ENCODE results near the gene AQP12B. TPM values are rescaled to one million over a fixed set of nuclear protein-coding genes. Genes with fewer than 3 reads are reported as not detected.

The AQP12B gene
- total RNA-seq, 1 donor from 2014 or later, result not detected

GRCh38 chr2:240636563-240637115, 46.0 kb downstream of the AQP12B start:
- Mint-ChIP-seq H3K36me3 (ENCODE audit: low read depth) (no peaks in the 10 kb centered on the region), H3K4me1 (no peaks in the 10 kb centered on the region), H3K9me3 (peaks cover 14% of the 10 kb centered on the region), H3K27me3 (no peaks in the 10 kb centered on the region), H3K27ac (no peak overlapping the region), H3K4me3 (no peak overlapping the region)
- DNase-seq, result peak; percentile 6
- no peak for TF ChIP-seq CTCF (IDR thresholded peaks at IDR 0.05)
- intact Hi-C loops (cut with micrococcal nuclease), result no loop called here
- ChIA-PET CTCF (no interaction called here), POLR2A (no interaction called here)
- ATAC-seq (ENCODE audit: low read depth), result no peak

DNA sequence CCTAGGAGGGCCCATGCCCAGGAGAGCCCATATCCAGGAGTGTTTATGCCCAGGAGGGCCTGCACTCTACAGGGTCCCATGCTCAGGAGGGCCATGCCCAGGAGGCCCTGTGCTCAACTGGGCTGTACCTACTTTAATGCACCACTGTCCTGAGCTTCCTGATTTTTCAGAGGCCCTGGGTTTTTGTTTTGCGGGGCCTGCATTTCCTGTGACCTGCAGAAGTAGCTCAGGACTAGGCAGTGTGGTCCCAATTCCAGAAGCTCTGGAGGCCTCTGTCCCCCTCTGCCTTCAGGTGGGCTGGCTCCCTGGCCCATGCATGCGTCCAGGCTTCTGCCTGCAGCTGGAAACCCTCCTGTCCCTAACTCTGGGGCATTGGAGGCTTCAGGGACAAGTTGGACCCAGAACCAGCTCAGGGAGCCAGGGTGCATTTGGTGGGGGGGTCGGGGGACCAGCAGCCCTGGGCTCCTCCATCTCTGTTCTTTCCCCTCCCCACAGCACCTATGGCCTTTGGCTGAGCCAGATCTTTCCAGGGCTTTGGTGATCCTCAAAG, 46.6 kb downstream of the AQP12B start:
- ChIA-PET CTCF (no interaction called here), POLR2A (no interaction called here)
- Mint-ChIP-seq H3K9me3 (peaks cover 14% of the 10 kb centered on the region), H3K4me1 (no peaks in the 10 kb centered on the region), H3K27me3 (no peaks in the 10 kb centered on the region), H3K36me3 (ENCODE audit: low read depth) (no peaks in the 10 kb centered on the region), H3K27ac (no peak overlapping the region), H3K4me3 (no peak overlapping the region)
- no peak for ATAC-seq (ENCODE audit: low read depth)
- intact Hi-C loops (cut with micrococcal nuclease), result no loop called here
- DNase-seq, result peak; percentile 7
- no peak for TF ChIP-seq CTCF (IDR thresholded peaks at IDR 0.05)

DNA sequence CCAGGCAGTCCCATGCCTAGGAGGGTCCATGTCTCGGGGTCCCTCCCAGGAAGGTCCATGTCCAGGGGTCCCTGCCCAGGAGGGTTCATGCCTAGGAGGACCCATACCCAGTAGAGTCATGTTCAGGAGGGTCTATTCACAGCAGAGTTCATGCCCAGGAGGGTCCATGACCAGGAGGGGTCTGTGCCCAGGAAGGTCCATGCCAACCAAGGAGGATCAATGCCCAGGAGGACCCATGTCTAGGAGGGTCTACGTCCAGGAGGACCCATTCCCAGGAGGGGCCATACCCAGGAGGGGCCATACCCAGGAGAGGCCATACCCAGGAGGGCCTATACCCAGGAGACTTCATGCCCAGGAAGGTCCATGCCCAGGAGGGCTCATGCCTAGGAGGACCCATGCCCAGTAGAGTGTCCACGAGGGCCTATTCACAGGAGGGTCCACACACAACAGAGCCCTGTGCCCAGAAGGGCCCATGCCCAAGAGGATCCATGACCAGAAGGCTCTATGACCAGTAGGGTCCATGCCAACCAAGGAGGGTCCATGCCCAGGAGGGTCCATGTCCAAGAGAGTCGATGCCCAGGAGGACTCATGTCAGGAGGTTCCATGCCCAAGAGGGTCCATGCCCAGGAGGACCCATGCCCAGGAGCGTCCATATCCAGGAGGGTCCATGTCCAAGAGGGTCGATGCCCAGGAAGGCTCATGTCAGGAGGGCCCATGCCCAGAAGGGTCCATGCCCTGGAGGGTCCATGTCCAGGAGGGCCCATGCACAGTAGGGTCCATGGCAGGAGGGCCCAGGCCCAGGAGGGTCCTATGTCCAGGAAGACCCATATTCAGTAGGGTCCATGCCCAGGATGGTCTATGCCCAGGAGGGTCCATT, 47.3 kb downstream of the AQP12B start:
- Mint-ChIP-seq H3K36me3 (ENCODE audit: low read depth) (no peaks in the 10 kb centered on the region), H3K27ac (no peak overlapping the region), H3K9me3 (peaks cover 14% of the 10 kb centered on the region), H3K27me3 (no peaks in the 10 kb centered on the region), H3K4me3 (no peak overlapping the region), H3K4me1 (no peaks in the 10 kb centered on the region)
- ChIA-PET POLR2A (no interaction called here), CTCF (no interaction called here)
- ATAC-seq (ENCODE audit: low read depth) (no peak), DNase-seq (peak; percentile 6)
- intact Hi-C loops (cut with micrococcal nuclease), result no loop called here
- TF ChIP-seq CTCF (IDR thresholded peaks at IDR 0.05), result no peak

DNA sequence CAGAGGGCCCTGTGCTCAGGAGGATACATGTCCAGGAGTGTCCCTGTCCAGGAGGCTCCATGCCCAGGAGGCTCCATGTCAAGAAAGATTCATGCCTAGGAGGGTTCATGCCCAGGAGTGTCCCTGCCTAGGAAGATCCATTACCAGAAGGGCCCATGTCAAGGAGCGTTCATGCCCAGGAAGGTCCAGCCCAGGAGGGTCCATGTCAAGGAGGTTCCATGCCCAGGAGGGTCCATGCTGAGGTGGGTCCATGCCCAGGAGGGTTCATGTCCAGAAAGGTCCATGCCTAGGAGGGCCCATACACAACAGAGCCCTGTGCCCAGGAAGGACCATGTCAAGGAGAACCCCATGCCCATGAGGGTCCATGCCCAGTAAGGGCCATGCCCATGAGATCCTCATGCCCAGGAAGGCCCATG, 50.4 kb downstream of the AQP12B start:
- Mint-ChIP-seq H3K4me1 (no peaks in the 10 kb centered on the region), H3K36me3 (ENCODE audit: low read depth) (no peaks in the 10 kb centered on the region), H3K4me3 (no peak overlapping the region), H3K27ac (no peak overlapping the region), H3K9me3 (peaks cover 14% of the 10 kb centered on the region), H3K27me3 (no peaks in the 10 kb centered on the region)
- POLR2A ChIA-PET, result no interaction called here
- DNase-seq, result peak; percentile 7
- no peak for TF ChIP-seq CTCF (IDR thresholded peaks at IDR 0.05)
- no peak for ATAC-seq (ENCODE audit: low read depth)
- intact Hi-C loops (cut with micrococcal nuclease), result no loop called here
- CTCF ChIA-PET, result no interaction called here

- DNase-seq, result peak; percentile 10
- Mint-ChIP-seq H3K27ac (no peak overlapping the region), H3K4me3 (no peak overlapping the region), H3K9me3 (peaks cover 14% of the 10 kb centered on the region), H3K27me3 (no peaks in the 10 kb centered on the region), H3K36me3 (ENCODE audit: low read depth) (no peaks in the 10 kb centered on the region), H3K4me1 (no peaks in the 10 kb centered on the region)
- TF ChIP-seq CTCF (IDR thresholded peaks at IDR 0.05), result no peak
- intact Hi-C loops (cut with micrococcal nuclease), result no loop called here
- ChIA-PET POLR2A (no interaction called here), CTCF (no interaction called here)
- ATAC-seq (ENCODE audit: low read depth), result no peak
These were observed 51.0 kb downstream of the AQP12B start for GRCh38 chr2:240631548-240632305.
